Adrenal gland (tissue), 5 donors: Measurements from ENCODE around the gene KIRREL1.

ENCODE experiments used
- CTCF ChIP-seq, 6 experiments: fragments of 450-650 bp in 4 of 6; fragments of 200-600 bp in 2 of 6; sonication (generic) in 1 of 6; IDR thresholded peaks; 1 replicate in 5 of 6; 2 replicates in 1 of 6; pipeline versions ENCODE4 v1.5.1 to v1.8.0; 2016 to 2021; ENCODE audit warnings: antibody characterized with exemption in 6 of 6, mild to moderate bottlenecking in 2 of 6, moderate library complexity in 1 of 6
- POLR2A ChIP-seq, 2 donors: fragments of 450-650 bp; IDR thresholded peaks; one replicate each; pipeline ENCODE4 v1.6.1; 2017; ENCODE audit warnings: antibody characterized with exemption in 2 of 2, mild to moderate bottlenecking in 2 of 2, moderate library complexity in 1 of 2
- donor health status: DM: no; HTN: no; CAD: no.

GRCh38 chr1:158040323-158040722 lies 46.9 kb downstream of the KIRREL1 start:
- no peak for TF ChIP-seq CTCF (IDR thresholded peaks at IDR 0.05)
- no peak for TF ChIP-seq POLR2A (IDR thresholded peaks at IDR 0.05)
